Smooth muscle cell (in vitro differentiated cells): Measurements from ENCODE around the gene COQ8B. TPM values are rescaled to one million over a fixed set of nuclear protein-coding genes. Genes with fewer than 3 reads are reported as not detected.
A peak's percentile ranks its signal among the peaks of the same experiment; 100 is the strongest.

ENCODE experiments used
- DNase-seq: peaks from one replicate; lab custom pipeline; 2025; ENCODE audit not compliant: unreplicated experiment; lab: John Stamatoyannopoulos, UW
- H2AFZ ChIP-seq: fragments of 200-600 bp; sonication (generic); 2 replicates; pipeline ENCODE4 v1.6.0; 2016; ENCODE audit warnings: antibody characterized with exemption, low read depth, mild to moderate bottlenecking
- H3F3A ChIP-seq: fragments of 200-600 bp; sonication (generic); 2 replicates; pipeline ENCODE4 v1.6.0; 2017; ENCODE audit warnings: antibody characterized with exemption, low read depth
- H3K27ac ChIP-seq: fragments of 200-600 bp; sonication (generic); 2 replicates; pipeline ENCODE4 v1.5.1; 2016; ENCODE audit warnings: low read depth, mild to moderate bottlenecking
- H3K27me3 ChIP-seq: fragments of 200-600 bp; sonication (generic); 2 replicates; pipeline ENCODE4 v1.6.1; 2016; ENCODE audit warnings: low read depth, mild to moderate bottlenecking
- H3K36me3 ChIP-seq: fragments of 200-600 bp; sonication (generic); 2 replicates; pipeline ENCODE4 v1.5.1; 2016; ENCODE audit warnings: low read depth
- H3K4me1 ChIP-seq: fragments of 200-600 bp; sonication (generic); 2 replicates; pipeline ENCODE4 v1.5.1; 2016; ENCODE audit warnings: low read depth
- H3K4me2 ChIP-seq: fragments of 200-600 bp; sonication (generic); 2 replicates; pipeline ENCODE4 v1.6.0; 2016; ENCODE audit warnings: mild to moderate bottlenecking
- H3K4me3 ChIP-seq: fragments of 200-600 bp; sonication (generic); 2 replicates; pipeline ENCODE4 v1.5.1; 2016; ENCODE audit warnings: mild to moderate bottlenecking
- H3K79me2 ChIP-seq: fragments of 200-600 bp; sonication (generic); 2 replicates; pipeline ENCODE4 v1.6.0; 2016; ENCODE audit warnings: low read depth, mild to moderate bottlenecking
- H3K9ac ChIP-seq: fragments of 200-600 bp; sonication (generic); 2 replicates; pipeline ENCODE4 v1.6.0; 2016; ENCODE audit warnings: low read depth
- H3K9me3 ChIP-seq: fragments of 200-600 bp; sonication (generic); replicated peaks from 2 replicates; pipeline ENCODE4 v1.5.1; 2016; ENCODE audit warnings: low read depth
- H4K20me1 ChIP-seq: fragments of 200-600 bp; sonication (generic); 2 replicates; pipeline ENCODE4 v1.6.0; 2016; ENCODE audit warnings: low read depth
- WGBS: methylation state at CpG from one replicate; pipeline ENCODE4 v1.1.7; 2016; ENCODE audit warnings: low lambda C conversion rate; 5-methylcytosine and 5-hydroxymethylcytosine counted together
- polyA plus RNA-seq: library from polyadenylated mRNA; unstranded; fragments of >200 nt; fragmentation: Nextera tagmentation; extraction: Ambion mirVana; gene quantifications from 2 replicates; pipeline ENCODE4 v1.2.1, GENCODE V29; 2016
- total RNA-seq: library from RNA; depleted of rRNA; stranded (reverse); fragments of >200 nt; gene quantifications from 2 replicates; pipeline ENCODE4 v1.2.3, GENCODE V29; 2014
- TF ChIP-seq, protein P1 (sequence below): fragments of 200-600 bp; sonication (generic); IDR thresholded peaks from 2 replicates; pipeline ENCODE4 v1.5.1; 2017; ENCODE audit warnings: borderline replicate concordance, mild to moderate bottlenecking, antibody characterized with exemption; ENCODE audit not compliant: insufficient read depth, poor library complexity, severe bottlenecking

Gene COQ8B
- total and polyA plus RNA-seq, 2 experiments from 2014 or later: 21.2 to 26.0 TPM

GRCh38 chr19:40752257-40752781 lies 35.6 kb upstream of the COQ8B start:
- H3F3A ChIP-seq: no peaks in the 10 kb centered on the region
- H3K4me2 ChIP-seq: peak overlapping the region; percentile 84
- H3K79me2 ChIP-seq: peaks cover 55% of the 10 kb centered on the region
- peak overlapping the region; percentile 89 for H3K9ac ChIP-seq
- H3K27ac ChIP-seq: peak overlapping the region; percentile 87
- no peak overlapping the region for H2AFZ ChIP-seq
- TF ChIP-seq, protein P1, sequence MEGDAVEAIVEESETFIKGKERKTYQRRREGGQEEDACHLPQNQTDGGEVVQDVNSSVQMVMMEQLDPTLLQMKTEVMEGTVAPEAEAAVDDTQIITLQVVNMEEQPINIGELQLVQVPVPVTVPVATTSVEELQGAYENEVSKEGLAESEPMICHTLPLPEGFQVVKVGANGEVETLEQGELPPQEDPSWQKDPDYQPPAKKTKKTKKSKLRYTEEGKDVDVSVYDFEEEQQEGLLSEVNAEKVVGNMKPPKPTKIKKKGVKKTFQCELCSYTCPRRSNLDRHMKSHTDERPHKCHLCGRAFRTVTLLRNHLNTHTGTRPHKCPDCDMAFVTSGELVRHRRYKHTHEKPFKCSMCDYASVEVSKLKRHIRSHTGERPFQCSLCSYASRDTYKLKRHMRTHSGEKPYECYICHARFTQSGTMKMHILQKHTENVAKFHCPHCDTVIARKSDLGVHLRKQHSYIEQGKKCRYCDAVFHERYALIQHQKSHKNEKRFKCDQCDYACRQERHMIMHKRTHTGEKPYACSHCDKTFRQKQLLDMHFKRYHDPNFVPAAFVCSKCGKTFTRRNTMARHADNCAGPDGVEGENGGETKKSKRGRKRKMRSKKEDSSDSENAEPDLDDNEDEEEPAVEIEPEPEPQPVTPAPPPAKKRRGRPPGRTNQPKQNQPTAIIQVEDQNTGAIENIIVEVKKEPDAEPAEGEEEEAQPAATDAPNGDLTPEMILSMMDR: no peak
- H3K9me3 ChIP-seq: no peaks in the 10 kb centered on the region
- no peaks in the 10 kb centered on the region for H3K27me3 ChIP-seq
- no peaks in the 10 kb centered on the region for H3K36me3 ChIP-seq
- H3K4me3 ChIP-seq: peak overlapping the region; percentile 66
- peaks cover 35% of the 10 kb centered on the region for H4K20me1 ChIP-seq
- no peak for DNase-seq
- peaks cover 16% of the 10 kb centered on the region for H3K4me1 ChIP-seq
- WGBS: 72% methylated on average over 10 of the region's 12 CpGs

GRCh38 chr19:40750874-40751537 lies 34.3 kb upstream of the COQ8B start, which contains the start of gene SNRPA:
SNRPA (plus strand) TSS chr19:40751203; CDS start chr19:40751409, 206 bp downstream.
- Histone ChIP-seq H3F3A (no peaks in the 10 kb centered on the region), H3K9ac (peak within 1 kb of the TSS; percentile 89), H4K20me1 (peaks cover 22% of the 10 kb centered on the region), H3K4me2 (peak within 1 kb of the TSS; percentile 97), H3K27ac (peak within 1 kb of the TSS; percentile 93), H3K9me3 (no peaks in the 10 kb centered on the region), H3K79me2 (peaks cover 42% of the 10 kb centered on the region), H3K4me3 (peak within 1 kb of the TSS; percentile 72), H3K36me3 (no peaks in the 10 kb centered on the region), H3K27me3 (no peaks in the 10 kb centered on the region), H3K4me1 (peaks cover 16% of the 10 kb centered on the region), H2AFZ (peak within 1 kb of the TSS; percentile 68)
- peak; percentile 99 for DNase-seq
- TF ChIP-seq, protein P1: no peak
- under 1% methylated on average over 45 of the region's 46 CpGs for WGBS

DNA sequence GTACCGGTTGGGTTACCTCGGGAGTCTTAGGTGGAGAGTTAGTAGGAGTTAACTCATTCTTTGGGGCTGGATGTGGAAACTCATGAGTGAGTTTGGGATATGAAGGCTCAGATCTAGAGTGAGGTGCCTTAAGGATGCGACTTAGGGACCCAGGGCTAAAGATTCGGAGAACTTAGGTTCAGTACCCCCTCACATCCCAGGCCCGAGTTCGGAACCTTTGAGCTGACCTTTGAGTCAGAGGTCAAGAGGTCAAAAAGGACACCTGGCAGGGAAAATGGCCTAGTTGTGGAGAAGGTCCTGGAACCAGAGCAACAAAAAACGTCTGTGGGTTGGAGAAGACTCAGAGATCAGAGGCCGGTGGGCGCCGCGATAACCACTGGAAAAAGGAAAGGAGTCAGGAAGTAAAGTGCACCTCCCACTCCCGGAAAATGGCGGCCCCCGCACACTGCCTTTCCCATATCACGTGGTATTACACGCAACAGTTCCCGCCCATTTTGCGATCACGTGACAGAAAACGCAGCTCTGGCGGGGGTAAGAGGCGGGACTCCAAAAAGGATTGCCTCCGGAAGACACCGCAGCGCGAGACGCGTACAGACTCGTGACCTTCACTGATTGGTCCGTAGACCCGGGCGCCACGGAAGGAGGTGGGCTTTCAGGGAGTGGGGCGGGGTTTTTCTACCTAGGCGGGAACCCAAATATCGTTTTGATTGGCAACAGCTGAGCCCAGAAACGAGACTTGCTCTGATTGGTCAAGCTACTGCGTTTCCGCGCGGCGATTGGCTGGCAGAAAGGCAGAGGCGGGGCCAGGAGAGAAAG lies 33.6 kb upstream of the COQ8B start, which contains the start of gene ACTMAP:
TSS of gene ACTMAP (minus strand) at position 420 of the 816 bp plus-strand sequence. CDS start 674 bp downstream, outside the sequence.
- Histone ChIP-seq H3K36me3 (no peaks in the 10 kb centered on the region), H3K4me2 (peak within 1 kb of the TSS; percentile 97), H3K4me3 (peak within 1 kb of the TSS; percentile 72), H2AFZ (peak within 1 kb of the TSS; percentile 68), H3K4me1 (peaks cover 16% of the 10 kb centered on the region), H3K9me3 (no peaks in the 10 kb centered on the region), H3K27me3 (no peaks in the 10 kb centered on the region), H4K20me1 (peaks cover 15% of the 10 kb centered on the region), H3F3A (peaks cover 5% of the 10 kb centered on the region), H3K27ac (peak within 1 kb of the TSS; percentile 93), H3K9ac (peak within 1 kb of the TSS; percentile 89), H3K79me2 (peaks cover 35% of the 10 kb centered on the region)
- TF ChIP-seq, protein P1: no peak
- 2% methylated on average over 43 of the region's 43 CpGs for WGBS
- peak; percentile 99 for DNase-seq
